Measurements from ENCODE around the gene THRSP. TPM values are rescaled to one million over a fixed set of nuclear protein-coding genes. Genes with fewer than 3 reads are reported as not detected.

THRSP gene
- total RNA-seq, 1 donor from 2014 or later, result not detected

GRCh38 chr11:78110830-78111229 lies 47.2 kb downstream of the THRSP start:
- H3K9me3 Mint-ChIP-seq (ENCODE audit: unreplicated experiment), result no peaks in the 10 kb centered on the region
- peaks cover 4% of the 10 kb centered on the region for H3K36me3 Mint-ChIP-seq (ENCODE audit: low read depth, unreplicated experiment)
- no peak overlapping the region for H3K27ac Mint-ChIP-seq (ENCODE audit: unreplicated experiment)
- no peak overlapping the region for H3K4me3 Mint-ChIP-seq (ENCODE audit: unreplicated experiment)
- TF ChIP-seq CTCF (IDR thresholded peaks at IDR 0.05; ENCODE audit: unreplicated experiment), result no peak
- H3K4me1 Mint-ChIP-seq (ENCODE audit: unreplicated experiment), result peaks cover 8% of the 10 kb centered on the region
- H3K27me3 Mint-ChIP-seq (ENCODE audit: unreplicated experiment), result peaks cover 1% of the 10 kb centered on the region
- DNase-seq (ENCODE audit: low spot score), result no peak

- no peak overlapping the region for H3K4me3 Mint-ChIP-seq (ENCODE audit: unreplicated experiment)
- peaks cover 1% of the 10 kb centered on the region for H3K27me3 Mint-ChIP-seq (ENCODE audit: unreplicated experiment)
- no peak for TF ChIP-seq CTCF (IDR thresholded peaks at IDR 0.05; ENCODE audit: unreplicated experiment)
- H3K27ac Mint-ChIP-seq (ENCODE audit: unreplicated experiment), result no peak overlapping the region
- peaks cover 4% of the 10 kb centered on the region for H3K36me3 Mint-ChIP-seq (ENCODE audit: low read depth, unreplicated experiment)
- DNase-seq (ENCODE audit: low spot score), result no peak
- H3K9me3 Mint-ChIP-seq (ENCODE audit: unreplicated experiment), result no peaks in the 10 kb centered on the region
- H3K4me1 Mint-ChIP-seq (ENCODE audit: unreplicated experiment), result peaks cover 8% of the 10 kb centered on the region
Observed at GRCh38 chr11:78111298-78111697, 47.6 kb downstream of the THRSP start.

DNA sequence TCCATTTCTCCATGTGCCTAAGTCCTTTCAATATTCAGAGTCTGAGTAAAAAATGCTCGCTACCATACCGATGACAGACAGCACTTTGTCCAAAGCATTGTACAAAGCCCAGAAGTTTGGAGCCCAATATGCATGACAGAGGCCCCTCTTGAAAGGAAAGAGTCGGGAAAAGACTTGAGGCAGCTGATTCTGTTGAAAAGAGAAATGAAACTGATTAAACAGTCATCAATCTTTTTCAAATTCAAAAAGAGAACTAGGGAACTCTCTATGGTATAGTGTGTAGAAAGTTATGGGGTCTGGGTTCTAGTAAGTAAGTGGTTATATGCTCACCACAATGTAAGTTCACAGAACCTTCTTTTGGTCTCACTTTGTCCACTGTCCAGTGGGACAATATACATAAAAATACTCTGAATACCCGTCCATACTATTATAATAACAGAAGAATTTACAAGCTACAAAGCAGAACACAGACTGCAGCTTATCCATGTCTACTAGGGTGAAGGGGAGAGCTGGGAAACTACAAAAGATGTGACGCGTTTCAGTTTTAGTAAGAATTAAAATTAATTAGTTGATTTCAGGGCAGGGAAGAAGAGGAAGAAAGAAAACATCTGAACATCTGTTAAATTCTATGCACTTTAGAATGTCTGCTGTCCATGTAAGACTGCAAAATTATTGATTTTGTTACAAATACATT lies 49.1 kb downstream of the THRSP start:
- H3K36me3 Mint-ChIP-seq (ENCODE audit: low read depth, unreplicated experiment), result peaks cover 4% of the 10 kb centered on the region
- H3K27me3 Mint-ChIP-seq (ENCODE audit: unreplicated experiment), result peaks cover 1% of the 10 kb centered on the region
- TF ChIP-seq CTCF (IDR thresholded peaks at IDR 0.05; ENCODE audit: unreplicated experiment), result no peak
- no peak overlapping the region for H3K27ac Mint-ChIP-seq (ENCODE audit: unreplicated experiment)
- peaks cover 8% of the 10 kb centered on the region for H3K4me1 Mint-ChIP-seq (ENCODE audit: unreplicated experiment)
- no peaks in the 10 kb centered on the region for H3K9me3 Mint-ChIP-seq (ENCODE audit: unreplicated experiment)
- DNase-seq (ENCODE audit: low spot score), result no peak
- no peak overlapping the region for H3K4me3 Mint-ChIP-seq (ENCODE audit: unreplicated experiment)

Other genes starting within 250 kb of the THRSP start
- gene RSF1, start 243.1 kb upstream of the THRSP start, total RNA-seq (ENCODE audit: unreplicated experiment), result 73.7 TPM
- 24.7 TPM for gene AAMDC, start 242.7 kb upstream of the THRSP start, total RNA-seq (ENCODE audit: unreplicated experiment)
- gene INTS4, start 69.2 kb upstream of the THRSP start, total RNA-seq (ENCODE audit: unreplicated experiment), result 40.9 TPM
- gene KCTD14, start 40.6 kb upstream of the THRSP start, total RNA-seq (ENCODE audit: unreplicated experiment), result 0.97 TPM
- 203 TPM for gene NDUFC2, start 16.0 kb downstream of the THRSP start, total RNA-seq (ENCODE audit: unreplicated experiment)
- gene ALG8, start 75.8 kb downstream of the THRSP start, total RNA-seq (ENCODE audit: unreplicated experiment), result 31.4 TPM
- 11.4 TPM for gene KCTD21, start 124.8 kb downstream of the THRSP start, total RNA-seq (ENCODE audit: unreplicated experiment)
- 26.0 TPM for gene USP35, start 125.1 kb downstream of the THRSP start, total RNA-seq (ENCODE audit: unreplicated experiment)